SK-N-DZ (cell line): Measurements from ENCODE around the gene ZNF878.
A peak's percentile ranks its signal among the peaks of the same experiment; 100 is the strongest.

Experiments
- DNase-seq: peaks from one replicate; pipeline ENCODE4 v3.0.0-alpha.2; 2015; ENCODE audit warnings: low spot score
- small RNA-seq, 2 experiments: library from RNA; depleted of rRNA; stranded (forward); fragments of <200 nt; gene quantifications; one replicate each; pipeline ENCODE3, GENCODE V24; 2014

Gene ZNF878

GRCh38 chr19:12035220-12036172, 17.3 kb downstream of the ZNF878 start, which contains the start of gene ZNF433:
Gene ZNF433 (minus strand): TSS chr19:12035679. CDS start chr19:12035539, 140 bp downstream.
- peak; percentile 85 for DNase-seq

- DNase-seq = no peak
Observed at GRCh38 chr19:12034620-12035019, 18.1 kb downstream of the ZNF878 start.

DNA sequence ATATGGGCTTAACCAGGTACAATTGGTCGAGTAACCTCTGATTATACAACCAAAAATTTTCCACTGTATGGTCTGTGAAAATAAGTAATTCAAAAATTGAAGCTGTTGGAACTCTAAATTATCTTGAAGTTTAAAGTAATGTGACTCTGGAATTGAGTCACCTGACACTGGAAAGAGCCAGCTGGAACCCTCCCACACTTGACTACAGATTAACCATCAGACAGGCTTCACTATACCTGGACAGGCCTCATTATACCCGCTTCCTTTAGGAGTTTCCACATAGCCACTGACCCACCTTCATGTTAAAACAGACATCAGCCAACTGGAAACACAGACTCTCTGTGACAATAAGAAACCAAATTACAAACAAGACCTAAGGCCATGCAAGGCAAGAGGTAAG, 18.6 kb downstream of the ZNF878 start:
- DNase-seq = no peak

DNA sequence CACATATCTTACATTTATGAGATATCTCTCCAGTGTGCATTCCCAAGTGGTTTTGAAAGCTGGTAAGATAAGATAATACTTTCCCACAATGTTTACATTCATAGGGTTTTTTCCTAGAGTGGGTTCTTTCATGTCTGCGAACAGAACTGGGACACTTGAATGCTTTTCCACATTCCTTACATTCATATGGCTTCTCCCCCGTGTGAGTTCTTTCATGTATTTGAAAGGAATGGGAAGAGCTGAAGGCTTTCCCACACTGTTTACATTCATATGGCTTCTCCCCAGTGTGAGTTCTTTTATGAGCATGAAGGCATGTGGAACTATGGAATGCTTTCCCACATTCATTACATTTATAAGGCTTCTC, 37.0 kb downstream of the ZNF878 start:
- DNase-seq = no peak

GRCh38 chr19:12015015-12015752, 37.6 kb downstream of the ZNF878 start:
- no peak for DNase-seq

DNA sequence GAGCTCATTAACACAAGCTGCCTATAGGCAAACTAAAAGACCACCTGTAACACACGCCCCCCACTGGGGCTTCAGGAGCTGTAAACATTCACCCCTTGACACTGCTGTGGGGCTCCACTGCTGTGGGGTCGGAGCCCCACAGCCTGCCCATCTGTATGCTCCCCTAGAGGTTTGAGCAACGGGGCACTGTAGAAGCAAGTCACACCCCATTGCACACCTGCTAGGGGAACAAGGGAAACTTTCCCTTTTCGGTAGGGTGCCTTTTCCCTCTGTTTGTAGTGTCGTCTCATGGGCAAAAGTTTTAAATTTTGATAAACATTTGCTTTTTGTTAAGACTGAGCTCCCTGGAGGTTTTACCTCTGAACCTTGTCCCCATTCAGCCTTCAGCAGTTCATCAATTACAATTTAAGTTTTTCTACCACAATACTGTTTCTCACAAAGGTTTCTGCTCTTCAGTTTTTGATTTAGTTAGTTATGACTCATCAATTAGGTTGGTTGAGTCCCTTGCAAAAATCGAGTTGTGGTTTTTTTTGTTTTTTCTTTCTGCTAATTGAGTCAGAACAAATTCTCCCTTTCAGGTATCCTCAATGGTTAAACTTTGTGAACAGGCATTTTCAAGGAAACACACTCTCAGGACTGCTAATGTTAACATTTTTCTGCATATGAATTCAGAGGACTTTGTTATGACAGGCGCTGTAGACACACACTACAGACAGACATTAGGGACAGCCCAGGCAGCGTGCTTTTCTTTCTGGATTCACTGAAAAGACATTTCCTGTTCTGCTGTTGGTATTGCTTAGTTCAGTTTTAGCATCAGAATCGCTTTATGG, 52.4 kb downstream of the ZNF878 start:
- DNase-seq = no peak

DNA sequence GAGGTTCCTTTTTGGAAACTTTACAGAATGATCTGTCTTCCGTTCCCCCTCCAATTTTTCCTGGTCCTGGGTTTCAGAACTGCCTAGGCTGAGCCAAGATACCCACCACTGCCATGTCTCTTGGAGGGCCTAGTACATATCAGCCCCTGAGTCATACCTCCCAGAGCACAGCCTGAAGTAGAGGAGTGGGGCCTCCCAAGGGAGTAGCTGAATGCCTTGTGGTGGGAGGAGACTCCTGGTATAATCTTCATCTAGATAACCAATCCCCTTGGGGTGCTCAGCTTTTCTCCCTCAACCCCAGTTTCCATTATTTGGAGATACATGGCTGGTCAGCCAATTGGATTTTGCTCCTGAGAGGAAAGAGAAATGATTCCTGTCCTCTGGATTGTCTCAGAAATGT, 57.6 kb downstream of the ZNF878 start:
- DNase-seq = no peak

Small RNAs within 50 kb of the gene (small RNA-seq; reads per million reads assigned to genes)
- gene RF00019 = 0 reads per million in 2 experiments
- 0 to 0.04 reads per million in 2 experiments for gene RNA5SP464
- gene RNA5SP465 = 0 reads per million in 2 experiments
- gene RNA5SP466 = 0 to 0.04 reads per million in 2 experiments
